ENCODE measurements around the gene CAMTA1.

- TF ChIP-seq NRF1 (conservative IDR thresholded peaks at IDR 0.05 in 1 of 2, IDR thresholded peaks at IDR 0.05 in 1 of 2) (no peak), STAT6 (CRISPR knock-in tag; IDR thresholded peaks at IDR 0.05) (no peak), SRSF9 (IDR thresholded peaks at IDR 0.05; ENCODE audit: borderline replicate concordance, low read depth, low read length) (no peak), HIVEP1 (CRISPR knock-in tag; IDR thresholded peaks at IDR 0.05) (no peak), CAMTA2 (CRISPR knock-in tag; conservative IDR thresholded peaks at IDR 0.05) (no peak)
- TF ChIP-seq, protein P1, sequence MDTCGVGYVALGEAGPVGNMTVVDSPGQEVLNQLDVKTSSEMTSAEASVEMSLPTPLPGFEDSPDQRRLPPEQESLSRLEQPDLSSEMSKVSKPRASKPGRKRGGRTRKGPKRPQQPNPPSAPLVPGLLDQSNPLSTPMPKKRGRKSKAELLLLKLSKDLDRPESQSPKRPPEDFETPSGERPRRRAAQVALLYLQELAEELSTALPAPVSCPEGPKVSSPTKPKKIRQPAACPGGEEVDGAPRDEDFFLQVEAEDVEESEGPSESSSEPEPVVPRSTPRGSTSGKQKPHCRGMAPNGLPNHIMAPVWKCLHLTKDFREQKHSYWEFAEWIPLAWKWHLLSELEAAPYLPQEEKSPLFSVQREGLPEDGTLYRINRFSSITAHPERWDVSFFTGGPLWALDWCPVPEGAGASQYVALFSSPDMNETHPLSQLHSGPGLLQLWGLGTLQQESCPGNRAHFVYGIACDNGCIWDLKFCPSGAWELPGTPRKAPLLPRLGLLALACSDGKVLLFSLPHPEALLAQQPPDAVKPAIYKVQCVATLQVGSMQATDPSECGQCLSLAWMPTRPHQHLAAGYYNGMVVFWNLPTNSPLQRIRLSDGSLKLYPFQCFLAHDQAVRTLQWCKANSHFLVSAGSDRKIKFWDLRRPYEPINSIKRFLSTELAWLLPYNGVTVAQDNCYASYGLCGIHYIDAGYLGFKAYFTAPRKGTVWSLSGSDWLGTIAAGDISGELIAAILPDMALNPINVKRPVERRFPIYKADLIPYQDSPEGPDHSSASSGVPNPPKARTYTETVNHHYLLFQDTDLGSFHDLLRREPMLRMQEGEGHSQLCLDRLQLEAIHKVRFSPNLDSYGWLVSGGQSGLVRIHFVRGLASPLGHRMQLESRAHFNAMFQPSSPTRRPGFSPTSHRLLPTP (IDR thresholded peaks at IDR 0.05; ENCODE audit: borderline replicate concordance, extremely low read depth, insufficient read length): no peak
Measured at GRCh38 chr1:7352364-7352763, 567.1 kb downstream of the CAMTA1 start.
